Endodermal cell (in vitro differentiated cells): ENCODE measurements around the gene BOLL. TPM values are rescaled to one million over a fixed set of nuclear protein-coding genes. Genes with fewer than 3 reads are reported as not detected.
"Not testable (repeated sequence)": the region's sequence is repeated elsewhere in the genome, so short reads cannot be mapped to it uniquely, and the experiment has no call there.

Source experiments
- DNase-seq: peaks from one replicate; pipeline ENCODE4 v3.0.0-alpha.2; 2017
- H3K27ac ChIP-seq: 2 replicates; pipeline ENCODE4 v1.5.1; 2013; ENCODE audit warnings: mild to moderate bottlenecking, low read depth, low read length, moderate library complexity
- H3K27me3 ChIP-seq: 2 replicates; pipeline ENCODE4 v1.6.1; 2013; ENCODE audit warnings: mild to moderate bottlenecking, low read length, moderate library complexity; ENCODE audit not compliant: insufficient read depth, control insufficient read depth, poor library complexity, severe bottlenecking
- H3K36me3 ChIP-seq: 2 replicates; pipeline ENCODE4 v1.7.0; 2013; ENCODE audit warnings: mild to moderate bottlenecking, low read length, moderate library complexity; ENCODE audit not compliant: control insufficient read depth, insufficient read depth
- H3K4me1 ChIP-seq: one replicate; pipeline ENCODE4 v1.7.0; 2013; ENCODE audit warnings: low read length; ENCODE audit not compliant: control insufficient read depth, insufficient read depth
- H3K4me3 ChIP-seq: 2 replicates; pipeline ENCODE4 v1.5.1; 2013; ENCODE audit warnings: mild to moderate bottlenecking, low read length, moderate library complexity
- H3K9ac ChIP-seq: 2 replicates; pipeline ENCODE4 v1.6.1; 2013; ENCODE audit warnings: mild to moderate bottlenecking, low read length, moderate library complexity; ENCODE audit not compliant: poor library complexity, severe bottlenecking; ENCODE audit errors: extremely low read depth
- H3K9me3 ChIP-seq: 2 replicates; pipeline ENCODE4 v1.6.1; 2013; ENCODE audit warnings: mild to moderate bottlenecking, low read length, moderate library complexity; ENCODE audit not compliant: control insufficient read depth
- H3K27ac Mint-ChIP-seq: 2 replicates; pipeline ENCODE4 v1.8.0; 2020; ENCODE audit warnings: mixed read lengths
- H3K27me3 Mint-ChIP-seq: 2 replicates; pipeline ENCODE4 v1.8.0; 2021; ENCODE audit warnings: mild to moderate bottlenecking, mixed read lengths; ENCODE audit not compliant: insufficient read depth
- H3K36me3 Mint-ChIP-seq: 2 replicates; pipeline ENCODE4 v1.8.0; 2020; ENCODE audit warnings: low read depth, mixed read lengths
- H3K4me1 Mint-ChIP-seq: 2 replicates; pipeline ENCODE4 v1.8.0; 2020; ENCODE audit warnings: mixed read lengths
- H3K4me3 Mint-ChIP-seq: 2 replicates; pipeline ENCODE4 v1.8.0; 2020; ENCODE audit warnings: mild to moderate bottlenecking, moderate library complexity, mixed read lengths
- H3K9me3 Mint-ChIP-seq: 2 replicates; pipeline ENCODE4 v1.8.0; 2020; ENCODE audit warnings: mild to moderate bottlenecking, mixed read lengths
- WGBS, 2 experiments: methylation state at CpG; one replicate each; pipeline versions ENCODE4 v1.1.5 to v1.1.7; 2013; ENCODE audit warnings: missing lambda C conversion rate in 2 of 2, mixed read lengths in 1 of 2; ENCODE audit not compliant: insufficient coverage in 1 of 2, insufficient read length in 1 of 2; 5-methylcytosine and 5-hydroxymethylcytosine counted together
- long read RNA-seq, 4 experiments: library from polyadenylated mRNA in 2 of 4; library from RNA in 1 of 4; library from capped mRNA in 1 of 4; stranded (forward) in 3 of 4; unstranded in 1 of 4; transcript quantifications; one replicate each; pipeline ENCODE4 v2.0.0, GENCODE V29; 2020 to 2021; ENCODE audit warnings: inconsistent platforms in 1 of 4
- polyA plus RNA-seq, 2 experiments: library from polyadenylated mRNA; stranded (reverse); fragments of 50-300 nt; gene quantifications; one replicate each; pipeline ENCODE4 v1.2.3, GENCODE V29; 2013
- total RNA-seq, 2 donors: library from RNA; stranded (reverse); fragmentation: NEBNext Ultra II Directional in 1 of 2; extraction: Animal tissue kit (Norgen Biotek cat#: 25700) in 1 of 2; gene quantifications; 2 replicates in 1 of 2; 3 replicates in 1 of 2; pipeline ENCODE4 v1.2.1, GENCODE V29; 2021
- TF ChIP-seq, protein P1 (sequence below): fragments of 200-600 bp; sonication (generic); conservative IDR thresholded peaks from 2 replicates; pipeline ENCODE4 v1.5.0; 2021; ENCODE audit warnings: antibody characterized with exemption, mild to moderate bottlenecking

BOLL gene, protein sequence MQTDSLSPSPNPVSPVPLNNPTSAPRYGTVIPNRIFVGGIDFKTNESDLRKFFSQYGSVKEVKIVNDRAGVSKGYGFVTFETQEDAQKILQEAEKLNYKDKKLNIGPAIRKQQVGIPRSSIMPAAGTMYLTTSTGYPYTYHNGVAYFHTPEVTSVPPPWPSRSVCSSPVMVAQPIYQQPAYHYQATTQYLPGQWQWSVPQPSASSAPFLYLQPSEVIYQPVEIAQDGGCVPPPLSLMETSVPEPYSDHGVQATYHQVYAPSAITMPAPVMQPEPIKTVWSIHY
- not detected for total RNA-seq
- not detected for polyA plus RNA-seq (2013, experiment 1 of 2)
- polyA plus RNA-seq (2013, experiment 2 of 2) = not detected
- long read RNA-seq, experiment 1 = 0 reads
- long read RNA-seq, experiment 2 = 0 reads
- long read RNA-seq, experiment 3 = 0 reads
- long read RNA-seq, experiment 4 = 0 reads

DNA sequence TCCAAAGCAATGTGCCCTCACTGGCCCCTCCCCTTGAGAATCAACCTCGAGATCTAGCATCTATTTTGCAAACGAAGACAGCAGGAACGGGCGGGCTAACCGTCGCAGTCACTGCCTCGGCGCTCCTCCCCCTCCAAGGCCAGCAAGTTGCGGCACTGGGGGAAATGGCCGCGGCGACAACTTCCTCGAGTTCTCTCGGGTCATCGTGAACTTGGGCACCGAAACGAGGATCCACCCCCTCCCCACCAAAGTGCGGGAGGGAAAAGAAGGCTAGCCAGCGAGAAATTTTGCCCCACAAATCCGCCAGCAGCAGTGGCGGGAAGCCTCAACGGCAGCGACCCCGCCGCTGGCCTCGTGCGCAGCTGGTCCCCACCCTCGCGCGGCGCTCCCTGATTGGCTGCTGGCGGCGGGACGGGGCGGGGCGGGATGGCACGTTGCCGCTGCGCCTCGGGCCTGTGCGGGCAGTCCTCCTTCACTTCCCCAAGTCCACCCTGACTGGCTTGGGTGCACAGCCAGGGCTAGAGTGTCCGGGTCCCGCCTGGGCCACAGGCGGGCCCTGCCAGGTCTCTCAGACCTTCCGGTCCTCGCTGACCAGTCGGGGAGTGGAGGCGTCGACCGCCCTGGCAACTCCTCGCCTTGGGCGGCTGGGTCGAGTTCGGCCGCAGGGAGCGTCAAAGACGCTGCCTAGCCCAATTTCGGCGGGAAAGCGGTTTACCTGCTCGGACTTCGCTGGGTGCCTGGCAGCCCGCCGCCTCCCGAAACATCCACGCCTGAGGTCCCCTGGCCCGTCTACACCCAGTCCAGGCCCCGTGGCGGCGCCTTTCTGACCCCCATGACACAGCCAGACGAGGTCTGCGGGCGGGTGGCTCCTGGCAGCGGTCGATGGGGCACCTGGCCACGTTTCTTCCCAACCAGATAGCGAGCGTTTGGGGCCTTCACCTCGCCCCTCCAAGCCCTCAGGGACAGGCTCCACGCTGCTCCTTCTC is at the start of gene BOLL:
Gene BOLL, minus strand, starts transcription at position 364 of the 986 bp plus-strand sequence. CDS start 3,469 bp downstream, outside the sequence.
- peak; percentile 47 for DNase-seq
- Histone ChIP-seq H3K9ac (no peak within 1 kb of the TSS), H3K27ac (no peak within 1 kb of the TSS), H3K4me1 (no peaks in the 10 kb centered on the region), H3K9me3 (no peaks in the 10 kb centered on the region), H3K27me3 (peaks cover 37% of the 10 kb centered on the region), H3K4me3 (no peak within 1 kb of the TSS), H3K36me3 (no peaks in the 10 kb centered on the region)
- WGBS, 2 experiments = 92 to 93% methylated on average over 51 to 80 of the region's 80 CpGs
- Mint-ChIP-seq H3K36me3 (peaks cover 2% of the 10 kb centered on the region), H3K27me3 (peaks cover 56% of the 10 kb centered on the region), H3K4me1 (peaks cover 3% of the 10 kb centered on the region), H3K27ac (no peak within 1 kb of the TSS), H3K9me3 (peaks cover 10% of the 10 kb centered on the region), H3K4me3 (peak within 1 kb of the TSS; percentile 43)
- TF ChIP-seq, protein P1, sequence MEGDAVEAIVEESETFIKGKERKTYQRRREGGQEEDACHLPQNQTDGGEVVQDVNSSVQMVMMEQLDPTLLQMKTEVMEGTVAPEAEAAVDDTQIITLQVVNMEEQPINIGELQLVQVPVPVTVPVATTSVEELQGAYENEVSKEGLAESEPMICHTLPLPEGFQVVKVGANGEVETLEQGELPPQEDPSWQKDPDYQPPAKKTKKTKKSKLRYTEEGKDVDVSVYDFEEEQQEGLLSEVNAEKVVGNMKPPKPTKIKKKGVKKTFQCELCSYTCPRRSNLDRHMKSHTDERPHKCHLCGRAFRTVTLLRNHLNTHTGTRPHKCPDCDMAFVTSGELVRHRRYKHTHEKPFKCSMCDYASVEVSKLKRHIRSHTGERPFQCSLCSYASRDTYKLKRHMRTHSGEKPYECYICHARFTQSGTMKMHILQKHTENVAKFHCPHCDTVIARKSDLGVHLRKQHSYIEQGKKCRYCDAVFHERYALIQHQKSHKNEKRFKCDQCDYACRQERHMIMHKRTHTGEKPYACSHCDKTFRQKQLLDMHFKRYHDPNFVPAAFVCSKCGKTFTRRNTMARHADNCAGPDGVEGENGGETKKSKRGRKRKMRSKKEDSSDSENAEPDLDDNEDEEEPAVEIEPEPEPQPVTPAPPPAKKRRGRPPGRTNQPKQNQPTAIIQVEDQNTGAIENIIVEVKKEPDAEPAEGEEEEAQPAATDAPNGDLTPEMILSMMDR = no peak

DNA sequence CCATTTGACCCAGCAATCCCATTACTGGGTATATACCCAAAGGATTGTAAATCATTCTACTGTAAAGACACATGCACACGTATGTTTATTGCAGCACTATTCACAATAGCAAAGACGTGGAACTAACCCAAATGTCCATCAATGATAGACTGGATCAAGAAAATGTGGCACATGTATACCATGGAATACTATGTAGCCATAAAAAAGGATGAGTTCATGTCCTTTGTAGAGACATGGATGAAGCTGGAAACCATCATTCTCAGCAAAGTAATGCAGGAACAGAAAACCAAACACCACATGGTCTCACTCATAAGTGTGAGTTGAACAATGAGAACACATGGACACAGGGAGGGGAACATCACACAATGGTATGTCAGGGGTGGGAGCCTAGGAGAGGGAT is 49.7 kb upstream of the BOLL start:
- not testable (repeated sequence) for DNase-seq, H3K36me3 ChIP-seq, H3K27ac ChIP-seq, H3K27ac Mint-ChIP-seq, H3K4me3 ChIP-seq, H3K4me1 ChIP-seq, H3K4me1 Mint-ChIP-seq, H3K4me3 Mint-ChIP-seq, H3K27me3 Mint-ChIP-seq, H3K9me3 Mint-ChIP-seq, H3K27me3 ChIP-seq, H3K9ac ChIP-seq, H3K36me3 Mint-ChIP-seq, H3K9me3 ChIP-seq
- WGBS, 2 experiments = 85% methylated on average over 2 of the region's 2 CpGs; no CpG with 5 or more reads in 1 of the 2 experiments

DNA sequence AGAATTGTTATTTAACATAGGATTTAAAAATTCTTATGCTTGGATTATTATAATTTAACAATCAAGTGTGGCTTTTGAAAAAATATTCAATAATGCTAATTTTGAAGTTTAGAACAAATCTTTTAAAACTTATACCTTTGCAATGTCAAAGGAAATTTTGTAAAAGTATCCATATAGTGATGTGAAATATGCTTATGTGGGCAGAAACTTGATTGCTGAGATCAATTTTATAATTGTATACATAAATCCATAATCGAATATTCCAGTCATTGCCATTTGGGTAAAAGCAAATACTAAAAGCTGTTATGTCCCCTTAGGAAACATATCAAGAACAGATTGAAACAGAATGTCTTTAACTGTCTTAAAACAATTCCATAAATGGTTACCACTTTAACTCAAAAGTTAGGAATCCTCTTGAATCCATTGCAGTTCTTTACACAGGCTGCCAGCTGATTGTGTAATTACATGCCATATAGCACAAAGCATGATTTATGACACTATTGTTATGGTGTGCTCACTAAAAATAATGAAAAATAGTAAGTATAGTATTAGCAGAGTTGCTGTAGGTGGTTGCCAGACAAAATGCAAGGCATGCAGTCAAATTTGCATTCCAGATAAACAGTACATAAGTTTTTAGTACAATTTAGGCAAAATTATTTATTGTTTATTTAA is 43.5 kb upstream of the BOLL start:
- no peak overlapping the region for H3K4me3 ChIP-seq
- no peak overlapping the region for H3K27ac Mint-ChIP-seq
- no peaks in the 10 kb centered on the region for H3K4me1 ChIP-seq
- no peaks in the 10 kb centered on the region for H3K9me3 ChIP-seq
- H3K36me3 Mint-ChIP-seq = no peaks in the 10 kb centered on the region
- 60 to 94% methylated on average over 1 of the region's 1 CpG for WGBS, 2 experiments
- TF ChIP-seq, protein P1 = no peak
- no peak overlapping the region for H3K9ac ChIP-seq
- no peak overlapping the region for H3K27ac ChIP-seq
- no peaks in the 10 kb centered on the region for H3K27me3 ChIP-seq
- H3K9me3 Mint-ChIP-seq = no peaks in the 10 kb centered on the region
- H3K36me3 ChIP-seq = no peaks in the 10 kb centered on the region
- no peak overlapping the region for H3K4me3 Mint-ChIP-seq
- H3K4me1 Mint-ChIP-seq = no peaks in the 10 kb centered on the region
- H3K27me3 Mint-ChIP-seq = no peaks in the 10 kb centered on the region
- DNase-seq = no peak
